HEK293 (cell line): ENCODE data around the gene COL6A2.
A peak's percentile ranks its signal among the peaks of the same experiment; 100 is the strongest.

ENCODE experiments used
- CTCF ChIA-PET: fragments of 350-600 bp; formaldehyde crosslinking; extraction: SDS; loops from one replicate; lab custom pipeline; 2021; ENCODE audit warnings: antibody characterized with exemption; lab: Yijun Ruan, JAX
- POLR2A ChIA-PET: fragments of 300-600 bp; formaldehyde crosslinking; extraction: SDS; loops from one replicate; lab custom pipeline; 2020; ENCODE audit warnings: antibody characterized with exemption, inconsistent platforms; lab: Yijun Ruan, JAX
- H3K27ac ChIP-seq: fragments of 200-500 bp; sonication (Bioruptor generic); 2 replicates; pipeline ENCODE4 v1.5.1; 2014; ENCODE audit warnings: low read depth, low read length, control low read depth, inconsistent platforms; ENCODE audit errors: extremely low read depth
- H3K36me3 ChIP-seq, 2 experiments: fragments of 200-500 bp in 1 of 2; sonication (Bioruptor generic) in 1 of 2; 1 replicate in 1 of 2; 2 replicates in 1 of 2; pipeline ENCODE4 v1.5.1; 2014 to 2017; ENCODE audit warnings: inconsistent platforms in 2 of 2, low read length in 2 of 2; ENCODE audit not compliant: control insufficient read depth in 2 of 2, insufficient read depth in 1 of 2
- H3K4me1 ChIP-seq: fragments of 200-500 bp; sonication (Bioruptor generic); 2 replicates; pipeline ENCODE4 v1.5.1; 2014; ENCODE audit warnings: mild to moderate bottlenecking, low read length, inconsistent platforms; ENCODE audit not compliant: control insufficient read depth, insufficient read depth
- H3K4me3 ChIP-seq: 2 replicates; pipeline ENCODE4 v1.5.1; 2011; ENCODE audit warnings: low read depth, mild to moderate bottlenecking, control low read depth, low read length, moderate library complexity
- H3K9me3 ChIP-seq: fragments of 200-500 bp; sonication (Bioruptor generic); 2 replicates; pipeline ENCODE4 v1.5.1; 2014; ENCODE audit warnings: low read depth, low read length, inconsistent platforms; ENCODE audit not compliant: control insufficient read depth, insufficient read depth
- GLIS1 ChIP-seq: fragments of 450-650 bp; formaldehyde crosslinking; IDR thresholded peaks from 2 replicates; pipeline ENCODE4 v1.5.1; 2016; ENCODE audit warnings: missing biosample characterization, missing genetic modification characterization
- INSM2 ChIP-seq: fragments of 450-650 bp; formaldehyde crosslinking; IDR thresholded peaks from 2 replicates; pipeline ENCODE4 v1.5.1; 2016; ENCODE audit warnings: missing biosample characterization, missing genetic modification characterization
- MYNN ChIP-seq: fragments of 450-650 bp; formaldehyde crosslinking; IDR thresholded peaks from 2 replicates; pipeline ENCODE4 v1.5.1; 2016; ENCODE audit warnings: missing biosample characterization, missing genetic modification characterization, borderline replicate concordance
- OSR2 ChIP-seq: fragments of 450-650 bp; formaldehyde crosslinking; IDR thresholded peaks from 2 replicates; pipeline ENCODE4 v1.5.1; 2016; ENCODE audit warnings: missing biosample characterization, missing genetic modification characterization
- PRDM2 ChIP-seq: fragments of 450-650 bp; formaldehyde crosslinking; IDR thresholded peaks from 2 replicates; pipeline ENCODE4 v1.5.1; 2016; ENCODE audit warnings: missing biosample characterization, missing genetic modification characterization, borderline replicate concordance
- SCRT2 ChIP-seq: fragments of 450-650 bp; formaldehyde crosslinking; IDR thresholded peaks from 2 replicates; pipeline ENCODE4 v1.5.1; 2016; ENCODE audit warnings: missing biosample characterization, missing genetic modification characterization
- WT1 ChIP-seq: fragments of 450-650 bp; formaldehyde crosslinking; IDR thresholded peaks from 2 replicates; pipeline ENCODE4 v1.5.1; 2016; ENCODE audit warnings: missing biosample characterization, missing genetic modification characterization
- YY1 ChIP-seq: fragments of 450-650 bp; formaldehyde crosslinking; IDR thresholded peaks from 2 replicates; pipeline ENCODE4 v1.5.1; 2018; ENCODE audit warnings: missing biosample characterization, missing genetic modification characterization
- ZBTB20 ChIP-seq: fragments of 450-650 bp; formaldehyde crosslinking; IDR thresholded peaks from 2 replicates; pipeline ENCODE4 v1.5.1; 2016; ENCODE audit warnings: missing biosample characterization, missing genetic modification characterization
- ZBTB7A ChIP-seq: fragments of 450-650 bp; formaldehyde crosslinking; IDR thresholded peaks from 2 replicates; pipeline ENCODE4 v1.5.1; 2016; ENCODE audit warnings: low read depth, missing biosample characterization, missing genetic modification characterization
- ZFP41 ChIP-seq: fragments of 450-650 bp; formaldehyde crosslinking; IDR thresholded peaks from 2 replicates; pipeline ENCODE4 v1.5.1; 2016; ENCODE audit warnings: missing biosample characterization, missing genetic modification characterization, borderline replicate concordance
- ZNF132 ChIP-seq: fragments of 450-650 bp; formaldehyde crosslinking; IDR thresholded peaks from 2 replicates; pipeline ENCODE4 v1.5.1; 2017; ENCODE audit warnings: missing biosample characterization, missing genetic modification characterization, borderline replicate concordance
- ZNF2 ChIP-seq: fragments of 450-650 bp; formaldehyde crosslinking; IDR thresholded peaks from 2 replicates; pipeline ENCODE4 v1.5.1; 2016; ENCODE audit warnings: missing biosample characterization, missing genetic modification characterization
- ZNF280D ChIP-seq: fragments of 450-650 bp; formaldehyde crosslinking; IDR thresholded peaks from 2 replicates; pipeline ENCODE4 v1.5.1; 2016; ENCODE audit warnings: missing biosample characterization, missing genetic modification characterization
- ZNF302 ChIP-seq: fragments of 450-650 bp; formaldehyde crosslinking; IDR thresholded peaks from 2 replicates; pipeline ENCODE4 v1.5.1; 2016; ENCODE audit warnings: missing biosample characterization, missing genetic modification characterization, low read depth
- ZNF530 ChIP-seq: fragments of 450-650 bp; formaldehyde crosslinking; IDR thresholded peaks from 2 replicates; pipeline ENCODE4 v1.5.1; 2016; ENCODE audit warnings: low read depth, missing biosample characterization, missing genetic modification characterization
- ZNF548 ChIP-seq: fragments of 450-650 bp; formaldehyde crosslinking; IDR thresholded peaks from 2 replicates; pipeline ENCODE4 v1.5.1; 2016; ENCODE audit warnings: missing biosample characterization, missing genetic modification characterization
- ZNF549 ChIP-seq: fragments of 450-650 bp; IDR thresholded peaks from 2 replicates; pipeline ENCODE4 v1.5.1; 2018; ENCODE audit warnings: missing biosample characterization, missing genetic modification characterization, mild to moderate bottlenecking, inconsistent platforms, moderate library complexity
- ZNF621 ChIP-seq: fragments of 450-650 bp; formaldehyde crosslinking; IDR thresholded peaks from 2 replicates; pipeline ENCODE4 v1.5.1; 2017; ENCODE audit warnings: missing biosample characterization, missing genetic modification characterization
- ZNF670 ChIP-seq: fragments of 450-650 bp; formaldehyde crosslinking; IDR thresholded peaks from 2 replicates; pipeline ENCODE4 v1.5.1; 2016; ENCODE audit warnings: missing biosample characterization, missing genetic modification characterization, low read depth
- ZXDB ChIP-seq: fragments of 450-650 bp; formaldehyde crosslinking; IDR thresholded peaks from 2 replicates; pipeline ENCODE4 v1.5.1; 2016; ENCODE audit warnings: missing biosample characterization, missing genetic modification characterization

The COL6A2 gene

GRCh38 chr21:46131588-46131837, 33.6 kb downstream of the COL6A2 start:
- TF ChIP-seq PRDM2 (tag by site-specific recombination) (no peak), ZXDB (no peak), ZNF302 (no peak)
- Histone ChIP-seq H3K4me3 (no peak overlapping the region), H3K27ac (no peak overlapping the region), H3K4me1 (no peaks in the 10 kb centered on the region), H3K36me3 (peaks cover 0 to 9% of the 10 kb centered on the region in 2 experiments; a peak in 1 of 3 replicates), H3K9me3 (no peaks in the 10 kb centered on the region)
- ChIA-PET POLR2A (no interaction called here), CTCF (interaction anchor here (3.4 kb wide), 1 partner anchor 12 kb away, joined by 14 read pairs; no protein-coding TSS in a partner anchor)

GRCh38 chr21:46131838-46132651, 34.1 kb downstream of the COL6A2 start:
- H3K4me3 ChIP-seq = no peak overlapping the region
- ChIA-PET CTCF (no interaction called here), POLR2A (no interaction called here)
- H3K36me3 ChIP-seq = peaks cover 0 to 5% of the 10 kb centered on the region in 2 experiments; a peak in 1 of 3 replicates
- H3K27ac ChIP-seq = no peak overlapping the region
- H3K9me3 ChIP-seq = no peaks in the 10 kb centered on the region
- H3K4me1 ChIP-seq = no peaks in the 10 kb centered on the region
- no peak for TF ChIP-seq ZBTB7A (tag by site-specific recombination)
- no peak for TF ChIP-seq YY1 (tag by site-specific recombination)
- TF ChIP-seq ZNF549 = no peak
- no peak for TF ChIP-seq ZNF132 (tag by site-specific recombination)
- no peak for TF ChIP-seq ZNF2
- no peak for TF ChIP-seq MYNN
- TF ChIP-seq ZNF548 (tag by site-specific recombination) = no peak
- TF ChIP-seq ZNF670 = no peak
- TF ChIP-seq ZNF530 (tag by site-specific recombination) = no peak

- CTCF ChIA-PET = no interaction called here
- Histone ChIP-seq H3K9me3 (no peaks in the 10 kb centered on the region), H3K4me1 (no peaks in the 10 kb centered on the region), H3K27ac (no peak overlapping the region), H3K4me3 (no peak overlapping the region), H3K36me3 (no peaks in the 10 kb centered on the region)
- POLR2A ChIA-PET = no interaction called here
- TF ChIP-seq SCRT2 (no peak), ZBTB20 (tag by site-specific recombination) (no peak), INSM2 (tag by site-specific recombination) (0 out of 2 replicates have a peak, but pooled peaks have one; percentile 23), ZFP41 (tag by site-specific recombination) (no peak), ZNF280D (tag by site-specific recombination) (no peak), OSR2 (0 out of 2 replicates have a peak, but pooled peaks have one; percentile 14), WT1 (tag by site-specific recombination) (0 out of 2 replicates have a peak, but pooled peaks have one; percentile 58), GLIS1 (tag by site-specific recombination) (0 out of 2 replicates have a peak, but pooled peaks have one; percentile 10), ZNF621 (no peak), ZBTB7A (tag by site-specific recombination) (no peak)
Measured at GRCh38 chr21:46135782-46136395, 38.0 kb downstream of the COL6A2 start.
